Activated effector memory CD4-positive, alpha-beta T cell treated with anti-CD3 and anti-CD28 coated beads, Interleukin-2, amount 50 U/mL, for 16 hours (primary cell): Measurements from ENCODE around the gene NTN5.
"Not testable (repeated sequence)": the region's sequence is repeated elsewhere in the genome, so short reads cannot be mapped to it uniquely, and the experiment has no call there.

Source experiments
- DNase-seq: peaks from one replicate; pipeline ENCODE4 v3.0.0-alpha.2; 2020

The NTN5 gene

GRCh38 chr19:48696353-48697010 is 23.7 kb upstream of the NTN5 start:
- no peak for DNase-seq

- DNase-seq, result no peak
These were observed 23.0 kb upstream of the NTN5 start, which contains the start of gene FUT2 for GRCh38 chr19:48695743-48696352. Gene FUT2 (plus strand): TSS chr19:48695971. CDS start chr19:48702957, 6,986 bp downstream.

GRCh38 chr19:48693629-48694028 is 20.8 kb upstream of the NTN5 start:
- DNase-seq, result not testable (repeated sequence)

DNA sequence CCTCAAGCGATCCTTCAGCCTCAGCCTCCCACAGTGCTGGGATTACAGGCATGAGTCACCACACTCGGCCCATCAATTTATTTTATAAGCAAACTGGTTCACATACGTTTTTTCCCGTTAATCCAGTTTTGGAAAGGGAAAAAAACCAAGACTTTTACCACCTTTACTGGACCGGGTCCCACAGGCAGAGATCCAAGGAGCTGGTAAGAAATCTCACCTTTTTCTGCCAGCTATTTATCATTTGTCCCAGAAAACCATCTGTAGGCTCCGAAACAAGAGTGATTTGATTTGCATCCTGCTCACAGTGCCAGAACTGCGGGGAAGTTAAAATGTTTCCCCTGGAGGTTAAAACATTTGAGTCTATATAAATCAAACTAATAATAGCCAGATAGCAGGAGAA is 16.6 kb upstream of the NTN5 start:
- no peak for DNase-seq

DNA sequence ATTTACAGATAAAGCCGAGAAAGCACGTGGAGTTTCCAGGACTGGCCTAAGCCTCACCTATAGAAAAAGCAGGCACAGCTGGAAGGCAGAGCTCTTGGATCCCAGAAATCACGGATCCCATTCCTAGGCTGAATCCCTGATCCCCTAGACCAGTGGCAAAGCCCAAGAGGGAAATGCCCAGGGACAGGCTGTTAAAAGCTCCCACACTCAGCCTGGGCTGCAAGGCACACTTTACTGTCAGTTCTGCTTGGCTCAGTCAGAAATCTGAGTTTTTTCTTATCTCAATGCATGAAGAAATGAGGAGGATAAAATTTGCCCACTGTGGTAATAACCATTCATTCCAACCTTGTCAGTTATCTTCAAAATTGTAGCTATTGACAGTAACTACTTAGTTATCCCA is 15.0 kb upstream of the NTN5 start:
- no peak for DNase-seq

GRCh38 chr19:48686637-48687036 is 13.8 kb upstream of the NTN5 start:
- DNase-seq, result not testable (repeated sequence)

GRCh38 chr19:48686088-48686487 is 13.3 kb upstream of the NTN5 start:
- no peak for DNase-seq

DNA sequence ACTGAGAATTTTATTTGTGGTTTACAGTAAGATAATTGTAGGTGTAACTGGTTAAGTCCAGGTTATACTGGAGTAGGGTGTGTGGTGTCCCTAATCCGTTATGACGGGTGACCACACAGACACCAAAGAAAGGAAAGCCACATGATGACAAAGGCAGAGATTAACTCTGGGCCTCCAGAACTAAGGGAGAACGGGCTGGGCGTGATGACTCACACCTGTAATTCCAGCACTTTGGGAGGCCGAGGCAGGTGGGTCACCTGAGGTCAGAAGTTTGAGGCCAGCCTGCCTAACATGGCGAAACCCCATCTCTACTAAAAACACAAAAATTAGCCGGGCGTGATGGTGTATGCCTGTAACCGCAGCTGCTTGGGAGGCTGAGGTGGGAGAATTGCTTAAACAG is 12.8 kb upstream of the NTN5 start:
- no peak for DNase-seq

DNA sequence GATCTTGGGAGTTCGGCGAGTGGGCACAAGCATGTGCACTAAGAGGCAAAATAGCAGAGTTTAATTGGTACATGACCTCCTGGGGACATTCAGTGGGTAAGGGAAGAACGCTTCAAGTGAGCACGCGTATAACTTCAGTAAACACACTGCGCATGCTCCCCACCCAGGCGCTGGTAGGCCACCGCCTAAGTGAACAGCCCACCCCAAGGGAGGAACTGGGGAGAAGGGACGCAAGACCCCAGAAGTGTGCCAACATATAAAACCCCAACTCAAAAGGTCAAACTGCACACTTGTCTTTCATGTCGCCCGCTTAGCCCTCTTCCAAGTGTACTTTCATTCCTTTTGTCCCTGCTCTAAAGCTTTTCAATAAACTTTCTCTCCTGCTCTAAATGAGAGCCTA is 10.5 kb upstream of the NTN5 start:
- DNase-seq, result no peak

DNA sequence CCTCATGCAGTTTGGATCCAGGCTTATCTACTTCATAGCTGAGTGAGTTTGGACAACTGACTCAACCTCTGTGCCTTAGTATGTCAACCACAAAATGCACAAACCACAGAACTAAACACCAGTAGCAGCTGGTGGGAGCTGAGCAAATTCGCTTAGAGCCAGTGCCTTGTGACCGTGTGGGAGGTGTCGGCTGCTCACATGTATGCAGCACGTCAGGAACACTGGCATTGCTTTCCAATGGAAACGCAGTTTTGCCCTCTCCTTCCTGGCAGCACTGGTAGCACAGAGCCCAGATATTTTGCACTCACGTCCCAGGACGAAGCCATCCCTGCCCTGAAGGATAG is 8.3 kb upstream of the NTN5 start:
- DNase-seq, result no peak

DNA sequence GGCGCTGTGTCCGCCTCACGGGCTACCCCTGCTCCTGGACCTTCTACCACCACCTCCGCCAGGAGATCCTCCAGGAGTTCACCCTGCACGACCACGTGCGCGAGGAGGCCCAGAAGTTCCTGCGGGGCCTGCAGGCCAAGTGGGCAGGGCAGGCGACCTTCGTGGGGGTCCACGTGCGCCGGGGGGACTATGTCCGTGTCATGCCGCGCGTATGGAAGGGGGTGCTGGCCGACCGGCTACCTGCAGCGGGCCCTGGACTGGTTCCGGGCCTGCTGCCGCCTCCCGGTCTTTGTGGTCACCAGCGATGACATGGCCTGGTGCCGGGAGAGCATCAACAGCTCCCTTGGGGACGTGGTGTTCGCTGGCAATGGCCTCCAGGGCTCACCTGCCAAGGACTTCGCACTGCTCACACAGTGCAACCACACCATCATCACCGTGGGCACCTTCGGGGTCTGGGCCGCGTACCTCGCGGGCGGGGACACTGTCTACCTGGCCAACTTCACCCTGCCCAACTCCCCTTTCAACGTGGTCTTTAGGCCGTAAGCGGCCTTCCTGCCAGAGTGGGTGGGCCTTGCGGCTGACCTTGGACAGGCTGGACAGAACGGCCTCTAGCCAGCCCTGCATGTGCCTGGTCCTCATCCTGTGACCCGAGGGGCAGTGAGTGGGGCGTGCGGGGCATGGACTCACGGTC is 7.8 kb upstream of the NTN5 start:
- DNase-seq, result no peak

- not testable (repeated sequence) for DNase-seq
These were observed 7.2 kb upstream of the NTN5 start for GRCh38 chr19:48680006-48680405.

GRCh38 chr19:48678201-48678600 is 5.4 kb upstream of the NTN5 start:
- DNase-seq, result no peak

DNA sequence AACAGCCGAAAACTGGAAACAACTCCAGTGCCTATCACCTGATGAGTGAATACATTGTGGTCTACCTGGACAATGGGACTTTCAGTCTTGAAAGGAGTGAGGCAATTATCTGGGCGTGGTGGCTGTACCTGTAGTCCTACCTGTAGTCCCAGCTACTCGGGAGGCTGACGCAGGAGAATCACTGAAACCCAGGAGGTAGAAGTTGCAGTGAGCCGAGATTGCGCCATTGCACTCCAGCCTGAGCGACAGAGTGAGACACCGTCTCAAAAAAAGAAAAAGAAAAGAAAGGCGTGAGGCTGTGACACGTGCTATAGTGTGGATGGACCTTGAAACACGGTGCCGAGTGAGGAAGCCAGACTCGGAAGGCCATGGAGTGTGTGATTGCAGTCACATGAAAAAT is 4.1 kb upstream of the NTN5 start:
- DNase-seq, result no peak

GRCh38 chr19:48676487-48676886 is 3.7 kb upstream of the NTN5 start:
- DNase-seq, result no peak

DNA sequence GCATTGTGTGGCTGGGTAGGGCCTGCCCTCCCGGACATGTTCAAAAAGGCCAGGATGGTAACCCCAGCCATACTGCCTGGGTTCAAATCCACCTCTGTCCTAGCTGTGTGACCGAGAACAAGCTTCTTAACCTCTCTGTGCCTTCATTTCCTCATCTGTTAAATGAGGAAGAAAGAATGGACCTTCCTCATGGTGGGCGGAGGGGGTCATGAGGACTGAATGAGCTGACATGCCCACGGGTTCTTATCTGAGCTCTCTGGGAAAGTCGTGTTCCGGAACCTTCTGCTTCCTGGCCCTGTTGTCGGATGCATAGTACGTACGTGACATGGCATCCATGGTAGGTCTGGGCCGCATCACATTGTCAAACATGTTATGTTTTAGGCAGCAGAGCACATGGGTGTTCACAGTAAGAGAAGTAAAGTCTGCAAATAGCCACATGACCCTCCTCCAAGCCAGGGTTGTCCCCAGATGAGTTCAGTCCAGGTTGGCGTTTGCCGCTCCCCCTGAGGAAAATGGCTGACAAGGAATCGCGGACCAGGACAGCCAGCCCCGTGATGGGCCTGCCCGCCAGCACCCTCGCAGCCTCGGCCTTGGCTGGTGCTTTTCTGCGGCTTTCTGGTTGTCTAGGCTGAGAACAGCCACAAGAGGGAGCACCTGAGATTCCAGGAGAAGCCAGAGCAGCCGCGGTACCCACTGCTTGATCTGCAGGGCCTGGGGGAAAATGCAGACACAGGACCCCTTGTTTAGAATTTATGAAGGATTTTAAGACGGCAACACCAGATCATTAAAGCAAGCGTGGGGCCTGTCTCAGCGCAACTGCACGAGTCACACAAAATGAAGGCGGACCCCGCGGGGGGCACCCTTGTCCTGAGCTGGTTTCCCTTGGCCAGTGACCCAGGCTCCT is 2.4 kb upstream of the NTN5 start:
- DNase-seq, result peak; percentile 87

GRCh38 chr19:48674216-48674809 is 1.5 kb upstream of the NTN5 start:
- no peak for DNase-seq

DNA sequence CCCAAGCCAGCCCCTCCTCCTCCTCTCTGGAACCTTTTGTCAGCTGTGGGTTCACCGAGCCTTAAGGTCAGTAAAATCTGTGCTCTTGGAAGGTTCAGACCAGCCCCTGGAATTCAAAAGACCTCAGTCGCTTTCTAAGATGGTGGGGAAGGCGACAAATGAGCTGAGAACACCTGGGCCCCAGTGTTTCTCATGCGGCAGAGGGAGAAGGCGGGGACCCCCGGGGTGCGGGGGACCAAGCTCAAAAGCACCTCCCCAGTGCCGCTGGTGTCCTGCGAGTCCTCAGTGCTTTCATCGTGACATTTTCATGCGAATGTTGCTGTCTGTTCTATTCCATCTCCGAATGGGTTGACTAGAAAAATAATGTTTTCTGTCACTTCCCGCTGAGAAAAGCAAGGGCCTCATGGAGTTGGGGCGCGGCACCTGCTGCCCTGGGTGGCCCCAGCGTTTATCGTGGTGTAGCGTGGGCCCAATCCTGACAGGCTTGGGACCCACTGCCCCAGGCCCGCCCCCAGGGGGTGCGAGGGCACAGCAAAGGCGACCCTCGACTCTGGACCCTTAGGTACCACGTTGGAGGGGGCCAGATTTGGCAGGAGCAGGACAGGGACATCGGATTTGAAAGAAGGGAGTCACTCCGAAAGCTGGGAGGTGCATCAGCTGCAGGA is 751 bp upstream of the NTN5 start:
- no peak for DNase-seq

DNA sequence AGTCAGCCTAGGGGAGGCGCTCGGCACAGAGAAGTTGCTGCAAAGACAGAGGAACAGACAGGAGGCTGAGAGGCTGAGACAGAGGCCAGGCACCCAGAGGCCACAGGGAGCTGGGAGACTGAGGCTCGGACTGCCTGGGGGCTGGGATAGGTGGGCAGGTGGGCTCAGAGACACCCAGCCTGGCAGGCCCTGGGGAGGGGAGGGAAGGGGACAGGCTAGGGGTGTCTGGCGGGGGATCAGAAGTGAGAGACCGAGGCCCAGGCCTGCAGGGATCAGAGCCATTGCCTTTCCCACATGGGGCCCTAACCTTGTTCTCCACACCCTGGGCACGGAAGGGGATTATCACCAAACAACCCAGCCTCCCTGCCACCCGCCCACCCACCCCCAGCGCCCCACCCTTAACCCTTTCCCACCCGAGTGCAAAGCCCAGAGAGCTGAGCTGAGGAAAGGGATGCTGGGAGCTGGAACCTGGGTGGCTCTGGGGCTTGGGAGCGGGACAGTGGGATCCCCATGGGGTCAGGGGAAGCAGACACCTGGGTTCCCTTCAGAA is 1.3 kb downstream of the NTN5 start:
- no peak for DNase-seq

GRCh38 chr19:48670699-48671445 is 1.9 kb downstream of the NTN5 start:
- DNase-seq, result no peak
